GM12801 (cell line): Measurements from ENCODE around the gene IKZF1.

Source experiments
- TF ChIP-seq, protein P1 (sequence below): IDR thresholded peaks from one replicate; pipeline ENCODE4 v1.5.1; 2011; ENCODE audit warnings: control low read depth; ENCODE audit not compliant: insufficient read length; ENCODE audit errors: extremely low read depth

Gene IKZF1

DNA sequence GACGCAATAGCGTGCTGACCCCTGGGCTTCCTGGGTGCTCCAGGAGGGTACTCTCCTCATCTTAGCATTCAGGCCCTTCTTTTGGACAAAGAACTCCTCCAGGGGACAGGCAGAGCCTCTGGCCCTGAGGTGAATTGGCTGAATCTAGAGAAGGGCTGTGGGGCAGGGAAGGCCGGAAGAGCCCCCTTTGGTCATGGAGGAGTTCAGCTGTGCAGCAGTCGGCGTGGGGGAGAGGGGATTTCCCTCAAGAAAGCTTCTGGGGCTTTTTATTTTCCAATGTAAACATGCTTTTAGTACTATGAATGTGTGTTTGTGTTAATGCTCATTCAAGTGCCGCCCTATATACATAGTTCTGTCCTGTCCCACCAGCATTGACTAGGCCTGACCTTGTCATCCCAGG is 106.8 kb downstream of the IKZF1 start:
- TF ChIP-seq, protein P1, sequence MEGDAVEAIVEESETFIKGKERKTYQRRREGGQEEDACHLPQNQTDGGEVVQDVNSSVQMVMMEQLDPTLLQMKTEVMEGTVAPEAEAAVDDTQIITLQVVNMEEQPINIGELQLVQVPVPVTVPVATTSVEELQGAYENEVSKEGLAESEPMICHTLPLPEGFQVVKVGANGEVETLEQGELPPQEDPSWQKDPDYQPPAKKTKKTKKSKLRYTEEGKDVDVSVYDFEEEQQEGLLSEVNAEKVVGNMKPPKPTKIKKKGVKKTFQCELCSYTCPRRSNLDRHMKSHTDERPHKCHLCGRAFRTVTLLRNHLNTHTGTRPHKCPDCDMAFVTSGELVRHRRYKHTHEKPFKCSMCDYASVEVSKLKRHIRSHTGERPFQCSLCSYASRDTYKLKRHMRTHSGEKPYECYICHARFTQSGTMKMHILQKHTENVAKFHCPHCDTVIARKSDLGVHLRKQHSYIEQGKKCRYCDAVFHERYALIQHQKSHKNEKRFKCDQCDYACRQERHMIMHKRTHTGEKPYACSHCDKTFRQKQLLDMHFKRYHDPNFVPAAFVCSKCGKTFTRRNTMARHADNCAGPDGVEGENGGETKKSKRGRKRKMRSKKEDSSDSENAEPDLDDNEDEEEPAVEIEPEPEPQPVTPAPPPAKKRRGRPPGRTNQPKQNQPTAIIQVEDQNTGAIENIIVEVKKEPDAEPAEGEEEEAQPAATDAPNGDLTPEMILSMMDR: no peak

DNA sequence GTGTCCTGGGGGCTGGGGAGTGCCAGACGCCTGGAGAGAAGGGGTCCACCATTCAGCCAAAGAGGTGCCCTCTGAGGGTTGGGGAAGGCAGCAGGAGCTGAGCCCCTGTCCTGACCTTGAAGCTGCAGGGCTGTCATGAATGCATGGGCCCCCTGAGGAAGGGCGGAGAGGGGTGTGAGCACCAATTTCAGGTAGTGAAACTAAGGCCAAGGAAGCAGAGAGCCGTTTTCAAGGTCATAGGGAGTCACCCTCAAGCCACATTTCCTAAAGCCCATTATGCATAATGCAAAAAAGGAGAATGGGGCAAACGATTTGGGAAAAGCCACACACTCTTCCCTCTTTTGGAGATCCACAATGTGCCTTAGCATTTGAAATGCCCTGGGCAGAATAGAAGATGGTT is 108.5 kb downstream of the IKZF1 start:
- TF ChIP-seq, protein P1: no peak

DNA sequence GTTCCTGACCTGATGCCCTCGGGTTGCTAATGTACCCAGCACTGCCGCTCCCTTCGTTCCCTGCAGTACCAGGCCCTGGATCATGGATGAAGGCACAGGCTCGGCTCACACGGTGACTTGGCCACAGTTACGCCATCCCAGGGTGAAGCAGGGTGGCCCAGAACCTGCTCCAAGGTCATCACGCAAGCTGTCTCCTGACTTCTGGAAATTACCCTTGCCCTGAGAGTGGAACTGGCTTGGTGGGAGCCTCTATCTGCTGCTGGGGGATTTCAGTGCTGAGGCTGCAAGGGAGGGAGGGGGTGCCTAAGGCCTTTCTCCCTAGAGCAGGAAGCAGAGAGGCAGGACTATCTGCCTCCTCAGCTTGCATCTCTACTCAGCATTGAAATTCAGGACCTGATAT is 109.0 kb downstream of the IKZF1 start:
- TF ChIP-seq, protein P1: no peak

DNA sequence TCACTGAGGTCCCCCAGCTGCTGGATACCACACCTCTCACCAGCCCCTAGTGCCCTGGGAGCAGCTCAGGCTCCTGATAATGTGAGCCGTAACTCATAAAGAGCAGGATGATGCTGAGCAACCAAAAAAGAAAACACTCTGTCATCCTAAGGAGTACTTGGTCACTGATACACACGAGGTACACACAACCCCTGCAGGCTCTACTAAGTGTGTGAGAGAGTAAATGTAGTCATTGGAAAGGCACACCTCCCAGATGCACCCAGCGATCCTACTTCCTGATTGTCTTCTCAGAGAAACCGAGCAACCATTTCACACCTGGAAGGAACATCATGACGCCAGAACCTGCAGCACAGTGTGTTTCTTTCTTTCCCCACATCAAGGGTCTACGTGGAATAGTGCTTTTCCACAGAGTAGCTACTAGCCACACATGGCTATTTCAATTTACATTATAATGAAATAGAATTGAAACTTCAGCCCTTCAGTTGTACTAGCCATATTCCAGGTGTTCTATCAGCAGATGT is 111.4 kb downstream of the IKZF1 start:
- TF ChIP-seq, protein P1: no peak

DNA sequence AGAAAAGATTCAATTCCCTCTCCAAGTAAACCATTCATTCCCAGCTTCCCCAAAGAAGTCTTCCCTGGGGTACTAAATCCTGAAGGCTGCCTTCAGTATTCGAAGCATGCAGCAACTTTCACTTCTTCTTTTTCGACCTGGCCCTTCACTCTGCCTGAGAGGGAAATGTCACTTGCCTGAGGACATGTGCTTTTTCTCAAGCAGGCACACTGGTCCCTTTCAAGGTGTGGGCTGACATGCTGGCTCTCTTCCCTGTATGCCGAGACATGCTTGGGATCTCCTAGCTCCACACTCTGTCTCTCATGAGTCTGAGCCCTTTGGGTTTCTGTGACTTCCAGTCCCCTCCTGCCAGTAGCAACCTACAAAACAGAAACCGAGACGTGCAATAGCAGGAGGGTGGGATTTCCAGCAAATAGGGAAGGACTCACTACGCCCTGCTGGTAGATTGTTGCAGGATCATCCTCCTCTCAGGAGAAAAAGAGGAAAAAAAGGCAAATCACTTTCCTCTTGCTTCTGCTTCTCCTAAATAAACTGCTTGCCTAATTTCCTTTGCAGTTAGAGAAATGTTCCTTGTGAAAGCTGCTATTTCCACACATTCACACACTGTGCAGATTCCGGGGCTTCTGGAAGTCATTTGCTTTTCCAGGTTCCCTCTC is 112.1 kb downstream of the IKZF1 start:
- TF ChIP-seq, protein P1: no peak

DNA sequence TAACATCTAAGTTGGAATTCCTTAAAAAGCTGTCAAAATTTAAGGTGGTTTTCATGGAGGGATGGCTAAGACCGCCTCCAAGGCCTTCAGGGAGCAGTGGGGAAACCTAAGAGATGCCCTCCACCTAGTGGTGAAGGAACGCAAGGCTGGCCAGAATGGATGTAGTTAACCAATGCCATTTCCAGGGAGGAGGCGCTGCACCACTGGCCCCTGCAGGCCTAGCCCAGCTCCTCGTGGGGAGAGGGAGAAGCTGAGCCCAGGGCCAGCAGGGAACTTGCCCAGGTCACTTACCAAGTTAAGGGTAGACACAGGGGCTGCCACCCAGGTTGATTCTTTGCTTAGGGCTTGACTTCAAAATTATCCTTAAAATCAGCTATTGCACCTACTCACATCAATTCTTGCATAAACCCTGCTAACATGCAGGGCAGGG is 113.6 kb downstream of the IKZF1 start:
- TF ChIP-seq, protein P1: peak; percentile 63

DNA sequence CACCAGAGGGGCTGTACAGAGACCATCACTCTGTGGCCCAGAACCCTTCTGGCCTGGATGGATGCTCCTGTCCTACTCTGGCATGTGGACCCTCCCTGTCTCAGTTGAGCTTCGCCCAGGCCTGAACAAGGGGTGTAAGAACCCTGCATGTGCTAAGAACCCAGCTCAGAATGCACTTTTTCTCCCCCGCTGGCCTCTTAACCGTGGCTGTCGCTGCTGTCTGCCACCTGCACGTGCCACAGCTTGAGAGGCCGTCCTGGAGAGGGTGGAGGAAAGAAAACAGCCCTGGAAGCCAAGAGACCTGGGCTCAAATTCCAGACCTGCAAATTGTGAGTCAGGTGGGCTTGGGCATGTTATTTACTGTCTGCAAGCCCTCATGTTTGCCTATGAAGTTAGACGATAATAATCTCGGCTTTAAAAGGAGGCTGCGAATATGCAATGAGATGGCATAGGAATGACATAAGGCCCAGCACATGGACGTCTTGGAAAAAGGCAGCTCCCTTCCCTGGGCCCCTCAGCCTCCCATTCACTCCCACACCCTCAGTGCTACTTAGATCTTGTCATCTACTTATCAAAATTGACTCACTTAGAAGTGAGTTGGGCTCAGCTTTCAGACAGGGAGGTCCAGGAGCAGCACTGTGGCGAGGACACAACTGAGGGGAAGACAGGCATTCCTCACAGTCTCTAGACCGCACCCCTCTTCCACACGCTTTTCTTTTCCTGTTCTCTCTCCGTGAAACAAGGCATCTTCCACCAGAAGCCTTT is 114.2 kb downstream of the IKZF1 start:
- TF ChIP-seq, protein P1: no peak
